MCF 10A (cell line): Measurements from ENCODE around the gene GAS2L1. TPM values are rescaled to one million over a fixed set of nuclear protein-coding genes. Genes with fewer than 3 reads are reported as not detected.
"Not testable (repeated sequence)": the region's sequence is repeated elsewhere in the genome, so short reads cannot be mapped to it uniquely, and the experiment has no call there.

Experiments
- BruUV-seq: library from RNA; stranded (reverse); fragments of 400-500 nt; replicated peaks from 2 replicates; lab custom pipeline; 2021; lab: Mats Ljungman, UMichigan
- CTCF ChIA-PET: fragments of 300-600 bp; sonication (Branson Sonifier 250); formaldehyde crosslinking; extraction: SDS; loops from one replicate; lab custom pipeline; 2021; ENCODE audit warnings: antibody characterized with exemption, inconsistent platforms; lab: Yijun Ruan, JAX
- POLR2A ChIA-PET: fragments of 300-600, 350-650 bp; sonication (Branson Sonifier 250); formaldehyde crosslinking; extraction: SDS; loops from one replicate; lab custom pipeline; 2020; ENCODE audit warnings: antibody characterized with exemption, inconsistent platforms; lab: Yijun Ruan, JAX
- DNase-seq: peaks from one replicate; pipeline ENCODE4 v3.0.0-alpha.2; 2018; ENCODE audit not compliant: unreplicated experiment
- H3K27ac Mint-ChIP-seq: one replicate; pipeline ENCODE4 v1.8.0; 2022; ENCODE audit warnings: mild to moderate bottlenecking, low read depth, mixed read lengths; ENCODE audit not compliant: unreplicated experiment
- H3K27me3 Mint-ChIP-seq: one replicate; pipeline ENCODE4 v1.8.0; 2022; ENCODE audit warnings: mixed read lengths; ENCODE audit not compliant: insufficient read depth, unreplicated experiment
- H3K36me3 Mint-ChIP-seq: one replicate; pipeline ENCODE4 v1.8.0; 2022; ENCODE audit warnings: mild to moderate bottlenecking, moderate library complexity, mixed read lengths; ENCODE audit not compliant: insufficient read depth, unreplicated experiment
- H3K4me1 Mint-ChIP-seq: one replicate; pipeline ENCODE4 v1.8.0; 2022; ENCODE audit warnings: mixed read lengths; ENCODE audit not compliant: insufficient read depth, unreplicated experiment
- H3K4me3 Mint-ChIP-seq: one replicate; pipeline ENCODE4 v1.8.0; 2022; ENCODE audit warnings: mild to moderate bottlenecking, moderate library complexity, mixed read lengths; ENCODE audit not compliant: unreplicated experiment
- H3K9me3 Mint-ChIP-seq: one replicate; pipeline ENCODE4 v1.8.0; 2022; ENCODE audit warnings: mixed read lengths; ENCODE audit not compliant: unreplicated experiment
- intact Hi-C: fragments of 100-400 bp; cut with micrococcal nuclease; formaldehyde crosslinking; loops from 2 replicates; pipeline ENCODE4 v1.14.1; 2022
- total RNA-seq: library from RNA; stranded (reverse); gene quantifications from 2 replicates; pipeline ENCODE4 v1.2.3, GENCODE V29; 2022
- TF ChIP-seq, protein P1 (sequence below): fragments of 200-600 bp; IDR thresholded peaks from one replicate; pipeline ENCODE4 v1.8.0; 2022; ENCODE audit warnings: antibody characterized with exemption, mild to moderate bottlenecking; ENCODE audit not compliant: unreplicated experiment

GAS2L1 gene
- total RNA-seq, 1 experiment from 2014 or later, result 17.2 TPM

DNA sequence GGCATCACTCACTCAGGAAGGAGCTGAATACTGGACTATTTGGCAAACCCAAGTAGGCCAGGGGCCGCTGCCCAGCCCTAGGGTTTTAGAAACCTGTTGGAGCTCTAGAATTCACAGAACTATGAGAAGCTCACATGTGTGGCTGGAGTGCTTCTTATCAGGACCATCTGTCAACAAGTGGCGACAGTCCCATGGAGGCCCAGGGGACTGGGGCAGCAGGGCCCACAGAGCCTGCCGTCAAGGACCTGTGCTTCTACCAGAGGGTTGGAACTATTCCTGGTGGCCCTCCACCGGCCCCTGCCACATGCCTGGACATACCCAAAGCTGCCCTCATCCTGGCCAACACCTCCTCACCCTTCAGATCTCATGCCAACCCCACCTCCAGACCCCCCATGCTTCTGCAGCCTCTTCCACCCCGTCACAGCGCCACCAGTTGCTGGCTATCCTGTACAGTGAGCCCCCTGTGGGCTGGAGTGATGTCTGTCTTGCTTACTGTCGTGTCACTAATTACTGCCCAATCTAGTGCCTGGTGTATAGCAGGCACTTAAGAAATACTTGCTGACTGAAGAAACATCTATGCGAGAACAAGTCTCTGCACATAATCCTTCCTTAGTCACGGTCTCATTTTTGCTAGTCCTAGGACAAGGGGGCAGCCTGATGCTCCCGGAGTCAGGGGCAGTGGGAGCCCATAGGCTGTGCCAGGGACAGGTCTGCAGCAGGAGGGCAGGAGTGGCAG is 36.3 kb downstream of the GAS2L1 start:
- no peak overlapping the region for H3K4me3 Mint-ChIP-seq
- no TSS peak for BruUV-seq
- TF ChIP-seq, protein P1, sequence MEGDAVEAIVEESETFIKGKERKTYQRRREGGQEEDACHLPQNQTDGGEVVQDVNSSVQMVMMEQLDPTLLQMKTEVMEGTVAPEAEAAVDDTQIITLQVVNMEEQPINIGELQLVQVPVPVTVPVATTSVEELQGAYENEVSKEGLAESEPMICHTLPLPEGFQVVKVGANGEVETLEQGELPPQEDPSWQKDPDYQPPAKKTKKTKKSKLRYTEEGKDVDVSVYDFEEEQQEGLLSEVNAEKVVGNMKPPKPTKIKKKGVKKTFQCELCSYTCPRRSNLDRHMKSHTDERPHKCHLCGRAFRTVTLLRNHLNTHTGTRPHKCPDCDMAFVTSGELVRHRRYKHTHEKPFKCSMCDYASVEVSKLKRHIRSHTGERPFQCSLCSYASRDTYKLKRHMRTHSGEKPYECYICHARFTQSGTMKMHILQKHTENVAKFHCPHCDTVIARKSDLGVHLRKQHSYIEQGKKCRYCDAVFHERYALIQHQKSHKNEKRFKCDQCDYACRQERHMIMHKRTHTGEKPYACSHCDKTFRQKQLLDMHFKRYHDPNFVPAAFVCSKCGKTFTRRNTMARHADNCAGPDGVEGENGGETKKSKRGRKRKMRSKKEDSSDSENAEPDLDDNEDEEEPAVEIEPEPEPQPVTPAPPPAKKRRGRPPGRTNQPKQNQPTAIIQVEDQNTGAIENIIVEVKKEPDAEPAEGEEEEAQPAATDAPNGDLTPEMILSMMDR, result no peak
- H3K27ac Mint-ChIP-seq, result no peak overlapping the region
- ChIA-PET CTCF (no interaction called here), POLR2A (interaction anchor here (0.5 to 0.6 kb wide), 2 partner anchors 25 to 263 kb away, joined by 3 read pairs; no protein-coding TSS in a partner anchor)
- peaks cover 29% of the 10 kb centered on the region for H3K4me1 Mint-ChIP-seq
- intact Hi-C loops, result no loop called here
- H3K36me3 Mint-ChIP-seq, result peaks cover 65% of the 10 kb centered on the region
- no peak for DNase-seq
- no peaks in the 10 kb centered on the region for H3K27me3 Mint-ChIP-seq
- H3K9me3 Mint-ChIP-seq, result no peaks in the 10 kb centered on the region

DNA sequence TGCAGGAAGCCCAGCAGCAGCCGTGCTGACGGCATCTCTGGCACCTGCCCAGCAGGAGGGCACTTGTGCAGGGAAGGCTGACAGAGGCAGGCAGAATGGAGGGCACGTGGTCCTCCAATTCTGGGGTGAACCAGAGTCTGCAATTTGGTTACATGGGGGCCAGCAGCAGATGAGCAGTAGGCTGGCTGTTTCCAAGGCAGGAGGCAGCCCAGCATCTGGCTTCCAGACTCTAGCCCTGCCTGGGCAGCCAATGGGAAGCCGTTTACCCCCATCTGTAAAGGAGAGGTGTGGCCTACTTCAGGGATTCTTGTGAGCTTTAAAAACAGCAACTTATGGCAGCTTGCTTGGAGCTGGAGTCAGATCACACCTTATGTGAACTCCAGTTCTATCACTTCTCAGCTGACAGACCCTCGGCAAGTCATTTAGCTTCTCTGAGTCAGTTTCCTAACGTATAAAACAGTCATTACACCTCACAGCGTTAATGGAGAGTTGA is 36.9 kb downstream of the GAS2L1 start:
- H3K4me3 Mint-ChIP-seq, result no peak overlapping the region
- H3K4me1 Mint-ChIP-seq, result peaks cover 29% of the 10 kb centered on the region
- POLR2A ChIA-PET, result interaction anchor here (0.5 to 1.1 kb wide), 4 partner anchors 20 to 264 kb away, joined by 3 to 4 read pairs (median 3); no protein-coding TSS in a partner anchor
- no peak overlapping the region for H3K27ac Mint-ChIP-seq
- peaks cover 65% of the 10 kb centered on the region for H3K36me3 Mint-ChIP-seq
- H3K27me3 Mint-ChIP-seq, result no peaks in the 10 kb centered on the region
- TF ChIP-seq, protein P1, result no peak
- BruUV-seq, result no TSS peak
- intact Hi-C loops, result no loop called here
- H3K9me3 Mint-ChIP-seq, result no peaks in the 10 kb centered on the region
- DNase-seq, result peak; percentile 28
- CTCF ChIA-PET, result interaction anchor here (0.7 kb wide), 1 partner anchor 37 kb away, joined by 3 read pairs; the partner anchor contains the start of gene GAS2L1

DNA sequence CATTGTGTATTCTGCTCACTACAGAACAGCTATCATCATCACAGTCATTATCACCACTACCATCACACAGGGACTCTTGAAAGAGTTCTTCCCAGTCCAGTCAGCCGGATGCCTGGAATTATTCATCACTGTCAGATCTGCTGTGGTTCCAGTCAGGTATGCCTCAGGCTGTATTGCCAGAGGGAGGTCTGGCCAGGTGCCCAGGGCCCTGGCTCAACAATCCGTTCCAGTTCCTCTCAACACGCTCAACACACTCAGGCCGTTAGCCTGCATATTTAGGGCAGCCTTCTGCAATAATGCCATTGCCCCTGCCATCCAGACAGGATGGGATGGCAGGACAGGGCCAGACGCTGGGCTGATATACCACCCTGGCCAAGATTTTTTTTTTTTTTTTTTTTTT is 37.7 kb downstream of the GAS2L1 start:
- Mint-ChIP-seq H3K4me1 (peaks cover 30% of the 10 kb centered on the region), H3K27me3 (no peaks in the 10 kb centered on the region), H3K36me3 (peaks cover 69% of the 10 kb centered on the region), H3K4me3 (no peak overlapping the region), H3K27ac (no peak overlapping the region), H3K9me3 (no peaks in the 10 kb centered on the region)
- no TSS peak for BruUV-seq
- intact Hi-C loops, result loop anchor here (1.0 kb wide), 1 partner anchor 38 kb away; the partner anchor contains the start of gene GAS2L1
- ChIA-PET CTCF (interaction anchor here (0.6 to 1.3 kb wide), 3 partner anchors 27 to 1308 kb away, joined by 3 to 5 read pairs (median 4); partner anchors contain the start of gene GAS2L1), POLR2A (interaction anchor here (0.6 to 1.1 kb wide), 3 partner anchors 21 to 74 kb away, joined by 3 to 4 read pairs (median 3); no protein-coding TSS in a partner anchor)
- TF ChIP-seq, protein P1, result no peak
- peak; percentile 85 for DNase-seq

DNA sequence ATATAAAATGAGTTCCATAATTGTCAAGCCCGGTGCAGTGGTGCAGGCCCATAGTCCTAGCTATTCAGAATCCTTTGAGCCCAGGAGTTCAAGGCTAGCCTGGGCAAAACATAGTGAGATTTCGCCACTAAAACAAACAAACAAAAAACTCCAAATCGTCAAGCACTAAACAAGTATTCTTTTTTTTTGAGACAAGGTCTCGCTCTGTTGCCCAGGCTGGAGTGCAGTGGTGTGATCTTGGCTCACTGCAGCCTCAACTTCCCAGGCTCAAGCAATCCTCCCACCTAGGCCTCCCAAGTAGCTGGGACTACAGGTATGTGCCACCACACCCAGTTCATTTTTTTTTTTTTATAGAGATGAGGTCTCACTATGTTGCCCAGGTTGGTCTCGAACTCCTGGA is 38.4 kb downstream of the GAS2L1 start:
- CTCF ChIA-PET, result interaction anchor here (0.9 to 1.3 kb wide), 2 partner anchors 14 to 28 kb away, joined by 4 to 5 read pairs; no protein-coding TSS in a partner anchor
- H3K4me3 Mint-ChIP-seq, H3K27ac Mint-ChIP-seq, POLR2A ChIA-PET, H3K27me3 Mint-ChIP-seq, BruUV-seq, H3K9me3 Mint-ChIP-seq, DNase-seq: not testable (repeated sequence)
- intact Hi-C loops, result loop anchor here (1.0 kb wide), 1 partner anchor 39 kb away; the partner anchor contains the start of gene GAS2L1
- Mint-ChIP-seq H3K4me1 (peaks cover 25% of the 10 kb centered on the region), H3K36me3 (peaks cover 66% of the 10 kb centered on the region)
